Omental fat pad (tissue), 4 donors: ENCODE measurements around the gene TINCR. TPM values are rescaled to one million over a fixed set of nuclear protein-coding genes. Genes with fewer than 3 reads are reported as not detected.
A peak's percentile ranks its signal among the peaks of the same experiment; 100 is the strongest.
"Not testable (repeated sequence)": the region's sequence is repeated elsewhere in the genome, so short reads cannot be mapped to it uniquely, and the experiment has no call there.

Experiments used
- ATAC-seq: fragments of 150-250 bp; one replicate; pipeline ENCODE4 v1.9.1; 2016; ENCODE audit warnings: mild to moderate bottlenecking, moderate library complexity; ENCODE audit not compliant: low FRiP score
- DNase-seq: peaks from one replicate; pipeline ENCODE4 v3.0.0-alpha.2; 2019; ENCODE audit warnings: low spot score
- CTCF ChIP-seq, 3 donors: fragments of 450-650 bp; IDR thresholded peaks; one replicate each; pipeline ENCODE4 v1.5.1; 2016 to 2017; ENCODE audit warnings: antibody characterized with exemption in 3 of 3, mild to moderate bottlenecking in 3 of 3, moderate library complexity in 2 of 3
- total RNA-seq, 4 donors: library from RNA; depleted of rRNA; stranded (reverse); fragments of >200 nt; gene quantifications; one replicate each; pipeline ENCODE4 v1.1.0, GENCODE V29; 2016

The TINCR gene
- 1 to 10 TPM in 3 of 4 donors, not detected in 1; 1.7 to 8.6 (median 1.8) TPM for total RNA-seq

DNA sequence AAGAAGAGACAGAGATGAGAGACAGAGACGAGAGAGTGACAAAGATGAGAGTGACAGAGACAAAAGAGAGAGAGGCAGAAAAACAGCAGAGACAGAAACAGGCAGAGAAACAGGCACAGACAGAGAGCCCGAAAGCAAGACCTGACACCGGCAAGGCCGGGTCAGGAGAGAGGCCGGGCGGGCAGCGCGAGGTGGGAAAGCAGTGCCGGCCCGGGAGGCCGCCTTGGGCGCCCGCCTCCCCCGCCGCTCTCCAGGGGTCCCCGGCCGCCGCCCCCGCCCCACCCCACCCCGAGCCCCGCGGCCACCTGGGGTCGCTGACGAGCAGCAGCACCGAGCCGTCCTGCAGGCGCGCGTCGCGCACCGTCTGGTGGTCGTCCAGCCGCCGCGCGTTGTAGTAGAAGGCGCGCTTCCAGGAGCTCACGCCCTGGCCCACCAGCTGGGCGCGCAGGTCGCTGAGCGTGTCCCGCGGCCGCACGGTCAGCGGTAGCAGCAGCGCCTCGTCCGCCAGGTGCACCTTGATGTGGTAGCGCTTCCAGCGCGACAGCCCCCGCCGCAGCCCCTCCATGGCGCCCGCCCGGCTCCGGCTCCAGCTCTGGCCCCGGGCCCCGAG, at the start of gene TINCR:
Gene TINCR (minus strand): TSS at position 594 of the 610 bp plus-strand sequence.
- no peak for TF ChIP-seq CTCF (IDR thresholded peaks at IDR 0.05)
- DNase-seq (no peak), ATAC-seq (peak; percentile 56)

DNA sequence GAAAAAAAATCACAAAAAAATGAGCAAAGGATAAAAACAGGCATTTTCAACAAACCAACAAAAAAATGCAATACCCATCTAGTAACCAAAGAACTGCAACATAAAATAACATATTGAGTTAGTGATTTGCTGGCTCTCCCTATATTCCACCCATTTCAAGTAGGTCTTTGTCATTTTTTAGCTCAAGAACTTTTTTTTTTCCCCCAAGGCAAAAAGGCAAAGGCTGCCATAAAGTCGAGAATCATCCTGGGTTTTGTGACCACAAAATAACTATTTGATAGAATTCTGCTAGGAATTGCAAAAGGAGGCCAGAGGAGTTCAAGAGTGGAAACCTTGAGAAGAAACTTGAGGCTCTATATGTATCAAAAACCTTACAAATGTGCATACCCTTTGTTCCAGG, 49.3 kb upstream of the TINCR start:
- ATAC-seq (no peak), DNase-seq (no peak)
- TF ChIP-seq CTCF (IDR thresholded peaks at IDR 0.05), result no peak

- DNase-seq, result no peak
- no peak for TF ChIP-seq CTCF (IDR thresholded peaks at IDR 0.05)
- ATAC-seq, result no peak
Measured at GRCh38 chr19:5615756-5616327, 48.1 kb upstream of the TINCR start.

GRCh38 chr19:5612891-5613865, 45.4 kb upstream of the TINCR start:
- ATAC-seq (no peak), DNase-seq (no peak)
- TF ChIP-seq CTCF (IDR thresholded peaks at IDR 0.05), result no peak

DNA sequence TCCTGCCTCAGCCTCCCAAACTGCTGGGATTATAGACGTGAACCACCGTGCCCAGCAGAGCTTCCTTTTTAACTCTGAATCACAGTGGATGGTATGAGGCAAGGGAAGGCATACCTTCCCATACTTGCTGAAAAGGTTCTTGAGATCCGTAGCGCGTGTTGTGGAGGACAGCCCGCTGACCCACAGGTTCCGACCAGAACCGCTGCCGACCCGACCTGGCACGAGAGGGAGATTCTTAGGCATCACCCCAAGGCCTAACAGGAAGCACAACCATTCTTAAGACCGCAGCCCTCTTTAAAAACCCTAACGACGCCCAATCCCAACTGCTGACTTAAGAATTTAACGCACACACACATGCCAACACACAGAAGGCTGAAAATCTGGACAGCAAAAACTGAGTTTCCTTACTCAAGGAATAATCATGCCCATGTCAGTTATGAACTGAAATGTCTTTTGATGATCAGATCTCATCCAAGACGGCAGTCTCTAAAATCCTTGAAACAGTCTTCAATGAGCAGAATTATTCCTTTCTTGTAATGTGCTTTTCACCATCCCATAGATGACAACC, 42.2 kb upstream of the TINCR start:
- TF ChIP-seq CTCF (IDR thresholded peaks at IDR 0.05), result no peak
- DNase-seq (no peak), ATAC-seq (no peak)

- ATAC-seq, DNase-seq: not testable (repeated sequence)
Measured at GRCh38 chr19:5608766-5609165, 41.0 kb upstream of the TINCR start.

- ATAC-seq, result no peak
- DNase-seq, result no peak
Measured at GRCh38 chr19:5608291-5608690, 40.5 kb upstream of the TINCR start.

More at GRCh38 chr19:5608291-5608690, 40.5 kb upstream of the TINCR start:
- no peak for TF ChIP-seq CTCF (IDR thresholded peaks at IDR 0.05)
